GM23338 (cell line): ENCODE data around the gene RIOK3.

Experiments used
- CREB1 ChIP-seq: fragments of 250-450 bp; sonication (Bioruptor Pico); IDR thresholded peaks from 2 replicates; pipeline ENCODE4 v1.5.0; 2020; ENCODE audit warnings: low read depth, mild to moderate bottlenecking, moderate library complexity
- ETS1 ChIP-seq: IDR thresholded peaks from 2 replicates; pipeline ENCODE4 v1.6.1; 2016; ENCODE audit warnings: antibody characterized with exemption
- EZH2 ChIP-seq: fragments of 200-600 bp; sonication (generic); IDR thresholded peaks from one replicate; pipeline ENCODE4 v1.8.0; 2017; ENCODE audit warnings: antibody characterized with exemption, mild to moderate bottlenecking, low read depth; ENCODE audit not compliant: unreplicated experiment
- EZH2phosphoT487 ChIP-seq: fragments of 200-600 bp; sonication (generic); IDR thresholded peaks from one replicate; pipeline ENCODE4 v1.8.1; 2018; ENCODE audit warnings: antibody characterized with exemption; ENCODE audit not compliant: unreplicated experiment
- JUNB ChIP-seq: IDR thresholded peaks from one replicate; pipeline ENCODE4 v1.6.1; 2016; ENCODE audit warnings: antibody characterized with exemption; ENCODE audit not compliant: unreplicated experiment
- POLR2AphosphoS5 ChIP-seq: IDR thresholded peaks from 2 replicates; pipeline ENCODE4 v1.6.1; 2016; ENCODE audit warnings: antibody characterized with exemption, low read depth
- STAT1 ChIP-seq: IDR thresholded peaks from one replicate; pipeline ENCODE4 v1.6.1; 2016; ENCODE audit warnings: antibody characterized with exemption; ENCODE audit not compliant: unreplicated experiment
- ZNF114 ChIP-seq: fragments of 250-450 bp; sonication (Bioruptor Pico); IDR thresholded peaks from 2 replicates; pipeline ENCODE4 v1.5.0; 2020; ENCODE audit warnings: mild to moderate bottlenecking, moderate library complexity
- ZNF331 ChIP-seq: fragments of 250-450 bp; sonication (Bioruptor Pico); IDR thresholded peaks from 2 replicates; pipeline ENCODE4 v1.5.0; 2020; ENCODE audit warnings: low read depth, mild to moderate bottlenecking, moderate library complexity
- TF ChIP-seq, protein P1 (sequence below), 2 experiments: fragments of 200-600 bp in 1 of 2; sonication (generic) in 1 of 2; conservative IDR thresholded peaks; 2 replicates each; pipeline versions ENCODE4 v1.5.1 to v1.6.1; 2016 to 2017; ENCODE audit warnings: antibody characterized with exemption in 2 of 2, low read depth in 2 of 2, mild to moderate bottlenecking in 2 of 2, moderate library complexity in 1 of 2
- TF ChIP-seq, protein P2 (sequence below): IDR thresholded peaks from one replicate; pipeline ENCODE4 v1.6.1; 2018; ENCODE audit warnings: antibody characterized with exemption; ENCODE audit not compliant: unreplicated experiment

DNA sequence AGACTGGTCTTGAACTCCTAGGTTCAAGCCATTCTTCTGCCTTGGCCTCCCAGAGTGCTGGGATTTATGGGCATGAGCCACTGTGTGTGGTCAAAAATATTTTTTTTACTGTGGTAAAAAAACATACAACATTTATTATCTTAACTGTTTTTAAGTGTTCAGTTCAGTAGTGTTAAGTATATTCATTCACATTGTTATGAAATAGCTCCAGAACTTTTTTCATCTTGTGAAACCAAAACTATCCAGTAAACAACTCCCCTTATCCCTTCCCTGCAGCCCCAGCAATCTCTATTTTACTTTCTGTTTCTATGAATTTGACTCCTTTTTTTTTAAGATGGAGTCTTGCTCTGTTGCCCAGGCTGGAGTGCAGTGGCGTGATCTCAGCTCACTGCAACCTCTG, 59.6 kb downstream of the RIOK3 start:
- TF ChIP-seq, protein P1, sequence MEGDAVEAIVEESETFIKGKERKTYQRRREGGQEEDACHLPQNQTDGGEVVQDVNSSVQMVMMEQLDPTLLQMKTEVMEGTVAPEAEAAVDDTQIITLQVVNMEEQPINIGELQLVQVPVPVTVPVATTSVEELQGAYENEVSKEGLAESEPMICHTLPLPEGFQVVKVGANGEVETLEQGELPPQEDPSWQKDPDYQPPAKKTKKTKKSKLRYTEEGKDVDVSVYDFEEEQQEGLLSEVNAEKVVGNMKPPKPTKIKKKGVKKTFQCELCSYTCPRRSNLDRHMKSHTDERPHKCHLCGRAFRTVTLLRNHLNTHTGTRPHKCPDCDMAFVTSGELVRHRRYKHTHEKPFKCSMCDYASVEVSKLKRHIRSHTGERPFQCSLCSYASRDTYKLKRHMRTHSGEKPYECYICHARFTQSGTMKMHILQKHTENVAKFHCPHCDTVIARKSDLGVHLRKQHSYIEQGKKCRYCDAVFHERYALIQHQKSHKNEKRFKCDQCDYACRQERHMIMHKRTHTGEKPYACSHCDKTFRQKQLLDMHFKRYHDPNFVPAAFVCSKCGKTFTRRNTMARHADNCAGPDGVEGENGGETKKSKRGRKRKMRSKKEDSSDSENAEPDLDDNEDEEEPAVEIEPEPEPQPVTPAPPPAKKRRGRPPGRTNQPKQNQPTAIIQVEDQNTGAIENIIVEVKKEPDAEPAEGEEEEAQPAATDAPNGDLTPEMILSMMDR (conservative IDR thresholded peaks at IDR 0.05; ENCODE audit: low read depth in 2 of 2) = no peak
- TF ChIP-seq EZH2phosphoT487 = no peak
- TF ChIP-seq ZNF114 (CRISPR knock-in tag) = no peak
- no peak for TF ChIP-seq EZH2
- TF ChIP-seq POLR2AphosphoS5 = no peak
- TF ChIP-seq ZNF331 = no peak
- TF ChIP-seq, protein P2, sequence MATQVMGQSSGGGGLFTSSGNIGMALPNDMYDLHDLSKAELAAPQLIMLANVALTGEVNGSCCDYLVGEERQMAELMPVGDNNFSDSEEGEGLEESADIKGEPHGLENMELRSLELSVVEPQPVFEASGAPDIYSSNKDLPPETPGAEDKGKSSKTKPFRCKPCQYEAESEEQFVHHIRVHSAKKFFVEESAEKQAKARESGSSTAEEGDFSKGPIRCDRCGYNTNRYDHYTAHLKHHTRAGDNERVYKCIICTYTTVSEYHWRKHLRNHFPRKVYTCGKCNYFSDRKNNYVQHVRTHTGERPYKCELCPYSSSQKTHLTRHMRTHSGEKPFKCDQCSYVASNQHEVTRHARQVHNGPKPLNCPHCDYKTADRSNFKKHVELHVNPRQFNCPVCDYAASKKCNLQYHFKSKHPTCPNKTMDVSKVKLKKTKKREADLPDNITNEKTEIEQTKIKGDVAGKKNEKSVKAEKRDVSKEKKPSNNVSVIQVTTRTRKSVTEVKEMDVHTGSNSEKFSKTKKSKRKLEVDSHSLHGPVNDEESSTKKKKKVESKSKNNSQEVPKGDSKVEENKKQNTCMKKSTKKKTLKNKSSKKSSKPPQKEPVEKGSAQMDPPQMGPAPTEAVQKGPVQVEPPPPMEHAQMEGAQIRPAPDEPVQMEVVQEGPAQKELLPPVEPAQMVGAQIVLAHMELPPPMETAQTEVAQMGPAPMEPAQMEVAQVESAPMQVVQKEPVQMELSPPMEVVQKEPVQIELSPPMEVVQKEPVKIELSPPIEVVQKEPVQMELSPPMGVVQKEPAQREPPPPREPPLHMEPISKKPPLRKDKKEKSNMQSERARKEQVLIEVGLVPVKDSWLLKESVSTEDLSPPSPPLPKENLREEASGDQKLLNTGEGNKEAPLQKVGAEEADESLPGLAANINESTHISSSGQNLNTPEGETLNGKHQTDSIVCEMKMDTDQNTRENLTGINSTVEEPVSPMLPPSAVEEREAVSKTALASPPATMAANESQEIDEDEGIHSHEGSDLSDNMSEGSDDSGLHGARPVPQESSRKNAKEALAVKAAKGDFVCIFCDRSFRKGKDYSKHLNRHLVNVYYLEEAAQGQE = no peak
- no peak for TF ChIP-seq JUNB
- TF ChIP-seq CREB1 (CRISPR knock-in tag) = no peak
- no peak for TF ChIP-seq ETS1
- no peak for TF ChIP-seq STAT1
